ENCODE data around the gene CDKAL1.

CDKAL1 gene

GRCh38 chr6:20678831-20679352 is 144.6 kb downstream of the CDKAL1 start:
- DNase-seq (ENCODE audit: low read depth in 2 of 2), result no peak

GRCh38 chr6:20680697-20681165 is 146.5 kb downstream of the CDKAL1 start:
- no peak for DNase-seq (ENCODE audit: low read depth in 2 of 2)

DNA sequence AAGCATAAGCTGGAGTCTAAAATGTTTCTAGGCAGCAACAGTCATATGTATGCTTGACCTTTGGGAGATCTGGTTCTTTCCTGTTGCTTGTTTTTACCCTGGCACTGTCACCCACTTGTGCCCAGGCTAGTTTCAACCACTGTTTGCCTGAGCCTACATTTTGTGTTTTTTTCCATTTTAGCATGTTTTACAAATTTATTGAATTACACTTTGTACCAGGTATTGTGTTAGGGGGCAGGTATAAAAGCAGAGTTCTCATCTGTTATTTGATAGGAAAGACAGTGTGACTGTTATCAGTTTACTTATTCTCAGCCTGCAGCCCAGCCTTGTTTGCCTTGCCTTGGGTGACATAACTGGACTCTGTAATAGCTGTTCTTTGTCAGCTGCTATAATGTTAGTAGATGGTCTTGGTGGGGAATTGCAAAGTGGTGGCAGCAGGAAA is 147.0 kb downstream of the CDKAL1 start:
- no peak for DNase-seq (ENCODE audit: low read depth in 2 of 2)

- no peak for DNase-seq (ENCODE audit: low read depth in 2 of 2)
Measured at GRCh38 chr6:20684474-20684873, 150.2 kb downstream of the CDKAL1 start.

GRCh38 chr6:20686142-20686541 is 151.9 kb downstream of the CDKAL1 start:
- DNase-seq (ENCODE audit: low read depth in 2 of 2), result no peak

- DNase-seq (ENCODE audit: low read depth in 2 of 2), result no peak
Measured at GRCh38 chr6:20687494-20687893, 153.2 kb downstream of the CDKAL1 start.

DNA sequence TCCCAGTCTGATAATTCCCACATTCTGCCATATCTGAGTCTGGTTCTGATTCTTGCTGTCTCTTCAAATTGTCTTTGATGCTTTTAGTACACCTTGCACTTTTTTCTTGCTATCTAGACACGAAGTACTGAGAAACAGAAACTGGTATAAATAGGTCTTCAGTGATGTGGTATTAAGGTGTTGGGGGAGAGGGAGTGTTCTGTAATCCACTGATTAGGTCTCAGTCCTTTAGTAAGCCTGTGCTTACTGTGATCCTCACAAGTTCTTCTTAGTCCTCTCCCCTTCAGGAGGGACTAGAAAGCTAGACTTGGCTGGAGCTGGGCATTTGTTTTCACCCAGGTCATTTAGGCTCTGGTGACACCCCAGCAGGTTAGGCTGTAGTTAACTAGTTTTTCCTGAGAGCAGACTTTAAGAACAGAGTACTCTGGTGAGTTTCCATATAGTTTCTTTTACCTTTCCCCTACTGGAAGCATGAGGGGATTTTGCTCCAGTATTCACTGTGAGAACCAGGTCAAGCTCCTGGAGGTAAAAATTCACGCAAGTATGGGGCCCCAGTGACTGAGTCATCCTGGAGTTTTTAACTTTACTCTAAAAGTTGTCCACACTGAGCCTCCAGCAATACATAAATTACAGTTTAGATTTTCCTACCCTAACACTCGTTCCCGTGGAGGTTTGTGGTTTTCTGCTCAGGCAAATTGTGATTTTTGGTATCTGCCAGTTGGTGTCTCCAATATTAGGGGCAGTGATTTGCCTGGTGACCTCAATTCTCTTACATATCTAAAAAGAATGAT is 154.6 kb downstream of the CDKAL1 start:
- no peak for DNase-seq (ENCODE audit: low read depth in 2 of 2)

DNA sequence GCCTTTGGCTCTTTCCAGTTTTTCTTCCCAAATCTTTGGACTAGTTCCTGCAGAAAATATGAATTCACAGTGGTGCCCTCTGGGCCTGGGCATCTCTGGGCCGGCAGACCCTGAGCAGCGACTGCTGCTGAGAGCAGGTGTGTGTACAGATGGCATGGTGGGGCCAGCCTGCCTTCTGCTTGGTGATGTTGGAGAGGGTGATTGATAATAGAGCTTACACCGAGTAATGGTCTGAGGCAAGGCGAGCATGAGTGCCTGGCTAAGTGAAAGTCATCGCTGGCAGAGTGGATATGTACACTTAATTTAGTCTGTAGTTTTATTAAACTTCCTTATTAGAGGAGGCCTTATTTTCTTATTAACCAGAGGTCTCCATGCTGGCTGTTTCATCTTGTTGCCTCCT is 156.9 kb downstream of the CDKAL1 start:
- no peak for DNase-seq (ENCODE audit: low read depth in 2 of 2)

GRCh38 chr6:20692023-20692422 is 157.8 kb downstream of the CDKAL1 start:
- DNase-seq (ENCODE audit: low read depth in 2 of 2), result no peak

DNA sequence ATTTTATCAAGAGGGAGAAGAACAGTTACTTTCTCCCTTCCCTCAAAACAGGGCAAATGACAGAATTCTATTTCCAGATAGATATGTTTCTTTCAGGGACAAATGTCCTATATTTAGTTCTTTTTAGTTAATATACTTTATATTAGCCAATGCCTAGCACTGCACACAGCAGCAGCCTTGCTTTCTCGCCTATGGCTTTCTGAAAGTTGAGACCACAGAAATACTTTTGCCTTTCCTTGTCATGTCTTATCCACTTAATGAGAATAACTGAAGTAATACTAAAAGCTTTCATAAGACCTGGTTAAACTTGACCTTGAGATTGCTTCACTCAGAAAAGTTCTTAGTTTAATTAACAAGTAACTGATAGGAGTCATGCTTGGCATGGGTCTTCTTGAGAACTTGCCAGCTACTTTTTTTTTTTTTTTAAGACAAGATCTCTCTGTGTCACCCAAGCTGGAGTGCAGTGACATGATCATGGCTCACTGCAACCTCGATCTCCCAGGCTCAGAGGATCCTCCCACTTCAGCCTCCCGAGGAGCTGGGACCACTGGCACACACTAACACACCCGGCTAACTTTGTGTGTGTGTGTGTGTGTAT is 159.3 kb downstream of the CDKAL1 start:
- DNase-seq (ENCODE audit: low read depth in 2 of 2), result no peak

DNA sequence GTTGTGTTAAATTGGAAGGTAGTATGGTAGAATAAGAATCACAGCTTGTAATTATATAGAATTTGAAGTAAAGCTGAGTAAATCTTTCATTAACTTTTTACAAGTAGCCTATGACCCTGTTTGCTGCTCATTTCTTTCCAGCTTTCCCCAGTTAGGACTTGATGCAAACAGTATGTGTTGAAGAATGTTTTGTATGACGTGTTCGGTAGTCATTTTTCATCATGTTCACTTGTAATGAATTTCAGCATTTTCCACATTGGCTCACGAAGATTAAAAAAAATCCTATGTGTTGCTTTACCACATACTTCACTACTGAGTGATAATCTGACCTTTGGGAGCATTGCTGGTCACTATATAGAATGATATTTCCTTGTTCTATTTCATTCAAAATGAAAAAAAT is 162.4 kb downstream of the CDKAL1 start:
- DNase-seq (ENCODE audit: low read depth in 2 of 2), result no peak

DNA sequence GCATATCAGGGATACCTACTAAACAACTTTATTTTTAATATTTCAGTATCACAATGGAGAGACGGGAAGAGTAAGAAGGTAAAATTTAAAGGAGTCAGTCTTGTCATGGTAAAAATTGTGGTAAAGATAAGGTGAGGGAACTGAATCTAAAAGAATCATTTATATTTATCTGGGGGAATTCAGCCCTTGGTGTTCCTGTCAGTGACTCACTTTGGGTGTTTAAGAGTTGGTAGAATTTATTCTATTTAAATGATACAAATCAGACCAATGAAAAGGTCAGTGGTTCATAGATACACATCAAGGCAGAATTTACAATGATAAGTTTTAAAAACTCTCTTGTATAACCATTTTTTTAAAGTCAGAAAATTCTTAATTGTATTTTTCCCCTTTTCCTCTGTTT is 164.4 kb downstream of the CDKAL1 start:
- DNase-seq (ENCODE audit: low read depth in 2 of 2), result no peak

DNA sequence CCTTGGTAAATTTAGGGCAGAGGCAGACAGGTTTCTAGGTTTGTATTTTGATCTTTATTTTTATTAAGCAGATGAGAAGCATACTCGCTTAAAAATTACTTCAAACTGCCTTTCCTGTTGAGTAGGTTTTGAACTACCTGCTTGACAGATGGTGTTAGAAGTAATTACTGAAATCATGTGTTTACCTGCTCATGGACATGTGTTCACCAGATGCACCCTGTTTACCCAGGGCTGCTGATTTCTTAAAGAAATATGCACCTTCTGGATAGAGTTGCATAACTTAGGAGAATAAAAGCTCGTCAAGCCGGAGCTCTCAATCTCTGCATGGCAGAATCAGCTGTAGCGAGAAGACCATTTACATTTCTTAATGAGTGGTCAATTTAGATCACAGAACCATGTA is 165.1 kb downstream of the CDKAL1 start:
- no peak for DNase-seq (ENCODE audit: low read depth in 2 of 2)

- no peak for DNase-seq (ENCODE audit: low read depth in 2 of 2)
Measured at GRCh38 chr6:20700375-20700774, 166.1 kb downstream of the CDKAL1 start.

GRCh38 chr6:20702366-20702765 is 168.1 kb downstream of the CDKAL1 start:
- no peak for DNase-seq (ENCODE audit: low read depth in 2 of 2)

GRCh38 chr6:20703049-20703448 is 168.8 kb downstream of the CDKAL1 start:
- DNase-seq (ENCODE audit: low read depth in 2 of 2), result no peak

GRCh38 chr6:20704325-20705025 is 170.2 kb downstream of the CDKAL1 start:
- DNase-seq (ENCODE audit: low read depth in 2 of 2), result no peak

- no peak for DNase-seq (ENCODE audit: low read depth in 2 of 2)
Measured at GRCh38 chr6:20705741-20706140, 171.5 kb downstream of the CDKAL1 start.

- DNase-seq (ENCODE audit: low read depth in 2 of 2), result no peak
Measured at GRCh38 chr6:20706238-20706938, 172.1 kb downstream of the CDKAL1 start.

DNA sequence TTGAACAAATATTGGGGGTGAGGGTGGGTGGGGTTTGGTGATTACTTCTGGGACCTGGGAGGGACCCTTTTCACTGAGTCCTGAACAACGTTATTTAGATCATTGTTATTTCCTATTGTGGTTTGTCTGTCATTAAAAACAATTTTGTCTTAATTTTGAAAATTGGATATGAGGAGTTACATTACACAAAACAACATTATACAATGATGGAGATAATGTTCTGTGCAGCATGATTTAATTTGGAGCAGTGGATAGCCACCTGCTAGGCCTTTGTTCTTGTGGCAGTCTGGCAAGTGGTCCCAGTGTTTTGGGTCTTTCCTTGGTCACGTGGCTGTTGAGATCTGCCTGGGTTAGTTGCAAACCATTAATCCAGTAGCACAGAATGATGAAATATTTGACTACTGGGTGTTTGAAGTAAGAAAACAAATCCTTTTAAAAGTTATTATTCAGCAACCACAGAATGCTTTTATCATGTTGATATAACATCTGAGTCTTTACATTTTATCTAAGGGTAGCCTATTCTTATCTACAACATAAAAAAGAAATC is 172.8 kb downstream of the CDKAL1 start:
- no peak for DNase-seq (ENCODE audit: low read depth in 2 of 2)

- DNase-seq (ENCODE audit: low read depth in 2 of 2), result no peak
Measured at GRCh38 chr6:20707870-20708269, 173.6 kb downstream of the CDKAL1 start.
